Gastrocnemius medialis (tissue), 4 donors: ENCODE results near the gene TMEM176B.

Source experiments
- POLR2A ChIP-seq, 2 donors: fragments of 450-650 bp; IDR thresholded peaks; one replicate each; pipeline ENCODE4 v1.6.1; 2017; ENCODE audit warnings: antibody characterized with exemption in 2 of 2, mild to moderate bottlenecking in 2 of 2, moderate library complexity in 2 of 2
- TF ChIP-seq, protein P1 (sequence below), 5 experiments: fragments of 450-650 bp in 3 of 5; fragments of 200-600 bp in 2 of 5; sonication (generic) in 2 of 5; IDR thresholded peaks in 4 of 5; conservative IDR thresholded peaks in 1 of 5; 1 replicate in 4 of 5; 2 replicates in 1 of 5; pipeline ENCODE4 v1.5.1; 2016 to 2019; ENCODE audit warnings: antibody characterized with exemption in 5 of 5, mild to moderate bottlenecking in 3 of 5, moderate library complexity in 3 of 5

GRCh38 chr7:150793569-150794238 lies 6.5 kb downstream of the TMEM176B start:
- TF ChIP-seq, protein P1, sequence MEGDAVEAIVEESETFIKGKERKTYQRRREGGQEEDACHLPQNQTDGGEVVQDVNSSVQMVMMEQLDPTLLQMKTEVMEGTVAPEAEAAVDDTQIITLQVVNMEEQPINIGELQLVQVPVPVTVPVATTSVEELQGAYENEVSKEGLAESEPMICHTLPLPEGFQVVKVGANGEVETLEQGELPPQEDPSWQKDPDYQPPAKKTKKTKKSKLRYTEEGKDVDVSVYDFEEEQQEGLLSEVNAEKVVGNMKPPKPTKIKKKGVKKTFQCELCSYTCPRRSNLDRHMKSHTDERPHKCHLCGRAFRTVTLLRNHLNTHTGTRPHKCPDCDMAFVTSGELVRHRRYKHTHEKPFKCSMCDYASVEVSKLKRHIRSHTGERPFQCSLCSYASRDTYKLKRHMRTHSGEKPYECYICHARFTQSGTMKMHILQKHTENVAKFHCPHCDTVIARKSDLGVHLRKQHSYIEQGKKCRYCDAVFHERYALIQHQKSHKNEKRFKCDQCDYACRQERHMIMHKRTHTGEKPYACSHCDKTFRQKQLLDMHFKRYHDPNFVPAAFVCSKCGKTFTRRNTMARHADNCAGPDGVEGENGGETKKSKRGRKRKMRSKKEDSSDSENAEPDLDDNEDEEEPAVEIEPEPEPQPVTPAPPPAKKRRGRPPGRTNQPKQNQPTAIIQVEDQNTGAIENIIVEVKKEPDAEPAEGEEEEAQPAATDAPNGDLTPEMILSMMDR (IDR thresholded peaks at IDR 0.05 in 4 of 5, conservative IDR thresholded peaks at IDR 0.05 in 1 of 5) = no peak
- no peak for TF ChIP-seq POLR2A (IDR thresholded peaks at IDR 0.05)
